Measurements from ENCODE around the gene PCNA. TPM values are rescaled to one million over a fixed set of nuclear protein-coding genes. Genes with fewer than 3 reads are reported as not detected.

PCNA gene
- total RNA-seq, 1 donor from 2014 or later = 60.8 TPM

DNA sequence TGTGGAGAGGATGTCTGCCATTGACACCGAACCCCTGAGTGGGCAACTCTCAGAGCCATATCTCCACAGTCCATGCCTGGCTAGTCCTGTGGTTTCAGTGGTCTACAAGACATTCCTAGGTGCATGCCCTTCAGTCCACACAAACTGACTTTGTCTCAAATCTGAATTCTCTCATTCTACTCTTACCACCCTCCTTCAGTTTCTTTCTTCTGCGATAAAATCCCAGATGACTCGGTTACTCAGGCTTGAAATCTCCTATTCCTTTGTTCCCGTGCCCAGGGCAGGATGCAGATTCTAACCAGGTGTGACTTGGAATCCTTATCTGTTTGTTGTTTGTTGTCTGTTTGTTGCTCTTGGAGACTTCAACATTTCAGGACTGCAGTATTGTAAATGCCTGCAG, 16.3 kb upstream of the PCNA start:
- TF ChIP-seq, protein P1, sequence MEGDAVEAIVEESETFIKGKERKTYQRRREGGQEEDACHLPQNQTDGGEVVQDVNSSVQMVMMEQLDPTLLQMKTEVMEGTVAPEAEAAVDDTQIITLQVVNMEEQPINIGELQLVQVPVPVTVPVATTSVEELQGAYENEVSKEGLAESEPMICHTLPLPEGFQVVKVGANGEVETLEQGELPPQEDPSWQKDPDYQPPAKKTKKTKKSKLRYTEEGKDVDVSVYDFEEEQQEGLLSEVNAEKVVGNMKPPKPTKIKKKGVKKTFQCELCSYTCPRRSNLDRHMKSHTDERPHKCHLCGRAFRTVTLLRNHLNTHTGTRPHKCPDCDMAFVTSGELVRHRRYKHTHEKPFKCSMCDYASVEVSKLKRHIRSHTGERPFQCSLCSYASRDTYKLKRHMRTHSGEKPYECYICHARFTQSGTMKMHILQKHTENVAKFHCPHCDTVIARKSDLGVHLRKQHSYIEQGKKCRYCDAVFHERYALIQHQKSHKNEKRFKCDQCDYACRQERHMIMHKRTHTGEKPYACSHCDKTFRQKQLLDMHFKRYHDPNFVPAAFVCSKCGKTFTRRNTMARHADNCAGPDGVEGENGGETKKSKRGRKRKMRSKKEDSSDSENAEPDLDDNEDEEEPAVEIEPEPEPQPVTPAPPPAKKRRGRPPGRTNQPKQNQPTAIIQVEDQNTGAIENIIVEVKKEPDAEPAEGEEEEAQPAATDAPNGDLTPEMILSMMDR (IDR thresholded peaks at IDR 0.05; ENCODE audit: insufficient read depth, low read length, severe bottlenecking) = no peak
- no peak overlapping the region for H3K4me3 ChIP-seq (ENCODE audit: low read depth, low read length)
- FAIRE-seq = peak; percentile 50
- no peaks in the 10 kb centered on the region for H3K36me3 ChIP-seq (ENCODE audit: control insufficient read depth, insufficient read depth, low read length)
- DNase-seq (ENCODE audit: low read depth) = peak; percentile 6
- no peaks in the 10 kb centered on the region for H3K27me3 ChIP-seq (ENCODE audit: control insufficient read depth, insufficient read depth, low read length)

DNA sequence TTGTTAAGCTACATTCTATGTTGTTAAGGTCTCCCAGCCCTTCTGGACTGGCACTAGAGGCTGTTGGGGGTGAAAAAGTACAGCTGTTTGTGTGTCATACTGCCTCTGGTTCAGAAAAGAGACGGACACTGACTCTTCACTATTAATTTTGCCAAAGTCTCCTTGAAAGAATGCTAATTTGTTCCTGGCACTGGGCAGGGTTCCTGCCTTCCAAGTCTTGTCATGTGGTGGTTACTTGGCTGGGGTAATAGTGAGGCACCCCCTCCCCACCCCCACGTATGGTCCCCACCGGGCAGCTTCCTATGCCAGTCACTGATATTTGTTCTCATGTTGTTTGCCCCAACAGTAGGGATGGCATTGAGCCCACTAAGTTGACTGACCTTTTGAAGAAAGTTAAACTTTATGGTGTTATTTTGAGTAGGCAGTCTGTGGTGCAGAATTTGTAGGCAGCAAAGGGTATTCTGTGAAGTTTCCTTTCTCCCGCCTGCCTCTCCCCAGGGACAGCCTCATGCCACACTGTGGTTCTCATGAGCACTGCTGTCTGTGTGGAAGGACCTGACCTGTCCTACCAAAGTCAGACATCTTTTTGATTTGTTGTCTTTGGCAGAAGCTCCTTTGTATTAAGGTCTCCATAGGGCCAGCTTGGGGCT, 15.7 kb upstream of the PCNA start:
- H3K4me3 ChIP-seq (ENCODE audit: low read depth, low read length) = no peak overlapping the region
- FAIRE-seq (no peak), DNase-seq (ENCODE audit: low read depth) (no peak)
- no peaks in the 10 kb centered on the region for H3K36me3 ChIP-seq (ENCODE audit: control insufficient read depth, insufficient read depth, low read length)
- H3K27me3 ChIP-seq (ENCODE audit: control insufficient read depth, insufficient read depth, low read length) = no peaks in the 10 kb centered on the region
- TF ChIP-seq, protein P1 (IDR thresholded peaks at IDR 0.05; ENCODE audit: insufficient read depth, low read length, severe bottlenecking) = no peak

DNA sequence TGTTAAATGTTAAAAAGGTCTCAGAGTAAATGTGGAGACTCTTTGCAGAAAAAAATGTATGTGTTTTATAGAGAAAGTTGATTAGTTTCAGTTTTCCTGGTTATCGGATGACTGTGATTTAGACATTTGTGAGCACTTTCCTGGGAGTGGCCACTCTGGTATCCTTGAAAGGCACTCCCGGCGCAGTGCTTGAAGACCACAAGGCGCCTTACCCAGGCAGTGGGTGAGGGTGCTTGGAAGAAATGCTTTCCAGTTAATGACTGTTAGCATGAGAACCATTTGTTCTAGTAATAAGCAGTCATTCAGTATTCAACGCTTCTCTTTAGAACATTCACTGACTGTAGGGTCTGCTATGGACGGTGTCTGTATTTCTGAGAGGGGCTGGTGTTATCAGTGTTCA, 14.2 kb upstream of the PCNA start:
- Histone ChIP-seq H3K27me3 (ENCODE audit: control insufficient read depth, insufficient read depth, low read length) (no peaks in the 10 kb centered on the region), H3K4me3 (ENCODE audit: low read depth, low read length) (no peak overlapping the region), H3K36me3 (ENCODE audit: control insufficient read depth, insufficient read depth, low read length) (no peaks in the 10 kb centered on the region)
- TF ChIP-seq, protein P1 (IDR thresholded peaks at IDR 0.05; ENCODE audit: insufficient read depth, low read length, severe bottlenecking) = no peak
- no peak for DNase-seq (ENCODE audit: low read depth)
- no peak for FAIRE-seq

DNA sequence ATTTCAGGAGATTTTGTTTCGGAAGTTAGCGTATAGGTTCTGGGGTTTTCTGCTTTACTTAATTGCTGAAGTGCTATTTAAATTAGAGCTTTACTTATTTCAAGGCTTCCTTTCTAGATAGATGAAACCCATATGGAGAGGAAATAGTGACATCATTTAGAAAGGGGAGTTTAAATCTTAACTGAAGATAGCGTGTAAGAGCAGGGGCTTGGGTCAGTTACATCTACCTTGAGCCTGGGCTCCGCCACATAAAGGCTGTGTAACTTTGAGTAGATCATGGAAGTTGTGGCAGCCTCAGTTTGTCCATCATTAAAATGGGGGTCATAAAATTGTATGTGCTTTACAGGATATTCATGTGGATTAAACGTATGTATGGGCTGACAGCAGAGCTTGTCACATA, 11.7 kb upstream of the PCNA start:
- no peak for DNase-seq (ENCODE audit: low read depth)
- H3K27me3 ChIP-seq (ENCODE audit: control insufficient read depth, insufficient read depth, low read length) = no peaks in the 10 kb centered on the region
- H3K36me3 ChIP-seq (ENCODE audit: control insufficient read depth, insufficient read depth, low read length) = no peaks in the 10 kb centered on the region
- no peak for FAIRE-seq
- TF ChIP-seq, protein P1 (IDR thresholded peaks at IDR 0.05; ENCODE audit: insufficient read depth, low read length, severe bottlenecking) = no peak
- H3K4me3 ChIP-seq (ENCODE audit: low read depth, low read length) = no peak overlapping the region

DNA sequence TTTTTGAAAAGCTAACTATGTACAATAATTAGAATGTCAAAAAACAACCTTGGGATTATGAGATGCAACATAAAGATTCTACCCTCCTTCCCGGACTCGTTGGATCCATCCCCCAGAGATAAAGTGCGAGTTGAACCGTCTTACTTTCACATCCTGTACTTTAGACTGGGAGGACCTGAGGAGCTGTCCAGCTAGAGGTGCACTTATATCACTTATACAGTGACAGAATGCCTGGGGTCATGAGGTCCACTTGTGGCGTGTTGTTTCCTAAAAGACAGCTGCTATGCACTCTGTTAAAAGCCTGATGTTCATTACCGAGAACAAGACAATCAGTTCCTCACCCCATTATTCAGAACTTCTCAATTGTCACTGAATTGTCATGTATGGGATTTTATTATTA, 9.1 kb upstream of the PCNA start:
- Histone ChIP-seq H3K4me3 (ENCODE audit: low read depth, low read length) (no peak overlapping the region), H3K27me3 (ENCODE audit: control insufficient read depth, insufficient read depth, low read length) (no peaks in the 10 kb centered on the region), H3K36me3 (ENCODE audit: control insufficient read depth, insufficient read depth, low read length) (no peaks in the 10 kb centered on the region)
- FAIRE-seq = no peak
- TF ChIP-seq, protein P1 (IDR thresholded peaks at IDR 0.05; ENCODE audit: insufficient read depth, low read length, severe bottlenecking) = no peak
- DNase-seq (ENCODE audit: low read depth) = no peak

DNA sequence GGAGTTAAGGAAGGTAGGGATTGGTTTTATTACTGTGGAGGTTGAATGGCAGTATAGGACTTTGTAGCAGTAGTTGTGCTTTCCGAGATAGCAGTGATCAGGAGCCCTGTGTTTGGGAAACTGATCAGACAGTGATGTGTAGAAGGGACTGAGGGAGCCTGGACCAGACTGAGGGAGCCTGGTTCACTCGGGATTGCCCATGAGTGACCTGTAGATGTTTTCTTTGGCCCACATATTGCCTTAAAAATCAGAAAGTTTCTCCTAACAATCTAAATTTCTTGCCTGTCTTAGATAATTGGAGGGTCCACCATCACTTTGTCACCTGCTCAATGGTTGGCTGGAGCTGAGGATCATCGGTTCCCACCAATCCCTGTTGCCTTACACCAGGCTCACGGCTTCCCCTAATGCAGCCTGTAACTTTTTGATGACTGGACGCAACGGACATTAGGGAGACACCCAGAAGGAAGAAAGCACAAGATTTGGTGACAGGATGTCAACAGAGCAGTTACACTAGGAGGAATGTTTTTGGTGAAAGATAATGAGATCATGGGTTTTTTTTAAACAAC, 8.2 kb upstream of the PCNA start:
- TF ChIP-seq, protein P1 (IDR thresholded peaks at IDR 0.05; ENCODE audit: insufficient read depth, low read length, severe bottlenecking) = no peak
- peak overlapping the region; percentile 77 for H3K4me3 ChIP-seq (ENCODE audit: low read depth, low read length)
- FAIRE-seq (no peak), DNase-seq (ENCODE audit: low read depth) (no peak)
- H3K27me3 ChIP-seq (ENCODE audit: control insufficient read depth, insufficient read depth, low read length) = no peaks in the 10 kb centered on the region
- no peaks in the 10 kb centered on the region for H3K36me3 ChIP-seq (ENCODE audit: control insufficient read depth, insufficient read depth, low read length)
